ENCODE measurements around the gene MCF2L2. TPM values are rescaled to one million over a fixed set of nuclear protein-coding genes. Genes with fewer than 3 reads are reported as not detected.

The MCF2L2 gene
- total RNA-seq, 2 donors from 2014 or later: 1.5 to 2.5 TPM

DNA sequence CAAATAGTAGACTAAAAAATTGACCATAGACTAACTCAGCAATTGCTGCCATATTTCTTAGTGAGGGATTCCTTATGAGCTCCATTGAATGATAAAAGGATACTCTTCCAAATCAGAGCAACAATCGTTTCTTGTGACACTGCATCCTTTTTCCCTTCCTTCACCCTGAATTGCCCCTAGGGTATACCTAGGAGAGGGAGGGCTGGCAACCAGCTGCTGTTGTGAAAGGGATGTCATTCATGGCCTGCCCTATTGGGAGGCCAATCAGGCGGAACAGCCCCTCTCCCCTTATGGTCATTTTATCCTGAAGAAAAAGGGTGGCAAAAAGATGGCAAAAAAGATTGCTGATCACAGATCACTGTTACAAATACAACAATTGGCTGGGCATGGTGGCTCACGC lies 149.0 kb downstream of the MCF2L2 start:
- Mint-ChIP-seq H3K36me3 (no peaks in the 10 kb centered on the region), H3K27ac (no peak overlapping the region), H3K9me3 (no peaks in the 10 kb centered on the region)
- DNase-seq (ENCODE audit: low spot score in 2 of 2): no peak
- no peak for ATAC-seq

DNA sequence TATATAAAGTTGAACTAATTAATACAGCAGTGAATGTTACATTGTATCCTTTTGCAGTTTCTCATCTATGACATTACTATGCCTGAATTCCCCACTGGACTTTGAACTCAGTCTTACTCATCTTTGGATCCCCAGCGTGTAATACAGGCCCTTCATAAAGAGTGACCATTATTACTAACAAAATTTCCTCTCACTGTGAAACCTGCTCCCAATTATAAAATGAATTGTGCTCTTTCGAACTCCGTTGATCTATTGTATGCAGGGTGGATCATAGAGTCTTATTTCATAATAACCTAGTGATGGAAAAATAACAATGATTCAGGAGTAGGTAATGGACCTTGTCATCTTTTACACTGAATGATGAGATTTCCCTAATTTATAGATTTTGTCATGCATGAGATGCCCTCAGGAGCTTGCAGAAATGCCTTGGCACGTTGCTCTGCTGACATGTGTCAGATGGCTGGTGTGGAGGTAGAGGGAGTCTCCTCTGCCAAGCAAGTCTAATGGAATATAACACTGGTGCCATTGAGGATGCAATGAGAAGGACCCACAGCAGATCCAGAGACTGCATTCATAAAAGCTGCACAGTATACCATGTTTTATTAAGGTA lies 149.8 kb downstream of the MCF2L2 start:
- H3K36me3 Mint-ChIP-seq: peaks cover 0 to under 1% of the 10 kb centered on the region in 2 donors
- no peaks in the 10 kb centered on the region for H3K9me3 Mint-ChIP-seq
- no peak for DNase-seq (ENCODE audit: low spot score in 2 of 2)
- ATAC-seq: peak; percentile 11 to 59
- H3K27ac Mint-ChIP-seq: no peak overlapping the region

DNA sequence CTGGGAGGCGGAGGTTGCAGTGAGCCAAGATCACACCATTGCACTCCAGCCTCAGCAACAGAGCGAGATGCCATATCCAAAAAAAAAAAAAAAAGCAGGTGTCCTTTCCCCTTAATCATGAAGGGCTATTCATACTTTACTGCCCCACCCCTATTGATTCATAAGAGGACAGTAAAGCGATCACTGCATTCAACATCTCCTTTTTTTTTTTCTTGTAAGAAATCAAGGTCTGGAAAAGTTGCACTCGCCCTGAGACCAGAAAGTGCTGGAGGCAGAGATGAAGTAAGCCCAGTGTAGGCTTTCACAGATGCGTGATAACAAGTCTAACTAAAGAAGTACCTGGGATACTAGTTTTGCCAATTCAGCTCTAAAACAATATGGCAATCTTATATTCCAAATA lies 151.2 kb downstream of the MCF2L2 start:
- DNase-seq (ENCODE audit: low spot score in 2 of 2) (no peak), ATAC-seq (no peak)
- Mint-ChIP-seq H3K27ac (no peak overlapping the region), H3K9me3 (no peaks in the 10 kb centered on the region), H3K36me3 (peaks cover 0 to 10% of the 10 kb centered on the region in 2 donors)

DNA sequence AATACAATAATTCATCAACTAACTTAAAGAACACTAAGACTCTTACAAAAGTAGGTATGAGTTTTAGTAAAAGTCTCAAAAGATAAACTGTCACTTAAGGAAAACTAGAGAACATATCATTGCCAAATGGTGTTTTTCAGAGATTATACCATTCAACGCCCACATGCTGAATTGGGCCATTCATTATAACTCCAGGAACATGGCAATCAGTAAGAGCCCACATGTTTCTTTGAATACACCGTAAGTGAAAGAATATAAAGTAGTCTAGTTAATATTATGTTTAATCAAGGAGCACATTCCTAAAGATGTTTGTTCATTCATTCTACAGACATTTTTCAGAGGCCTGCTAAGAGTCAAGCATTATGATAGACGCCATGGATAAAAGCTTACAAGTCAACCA lies 152.5 kb downstream of the MCF2L2 start:
- peaks cover 0 to 10% of the 10 kb centered on the region in 2 donors for H3K36me3 Mint-ChIP-seq
- no peak for ATAC-seq
- H3K27ac Mint-ChIP-seq: no peak overlapping the region
- H3K9me3 Mint-ChIP-seq: no peaks in the 10 kb centered on the region
- no peak for DNase-seq (ENCODE audit: low spot score in 2 of 2)

DNA sequence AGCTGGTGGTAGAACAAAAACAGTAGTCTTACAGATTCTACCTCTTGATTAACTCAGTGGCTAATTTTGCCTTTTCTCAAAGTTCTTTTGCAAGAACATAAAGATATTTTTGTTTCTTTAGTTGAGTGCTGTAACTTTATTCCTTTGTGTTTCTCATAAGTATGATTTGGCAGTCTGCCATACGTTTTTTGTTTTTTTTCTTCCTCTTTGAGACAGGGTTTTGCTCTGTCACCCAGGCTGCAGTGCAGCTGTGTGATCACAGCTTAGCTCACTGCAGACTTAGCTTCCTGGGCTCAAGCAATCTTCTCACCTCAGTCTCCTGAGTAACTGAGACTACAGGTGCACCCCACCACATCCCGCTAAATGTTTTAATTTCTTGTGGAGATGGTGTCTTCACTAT lies 153.0 kb downstream of the MCF2L2 start:
- no peak overlapping the region for H3K27ac Mint-ChIP-seq
- DNase-seq (ENCODE audit: low spot score in 2 of 2) (no peak), ATAC-seq (peak; percentile 30 to 60)
- no peaks in the 10 kb centered on the region for H3K9me3 Mint-ChIP-seq
- H3K36me3 Mint-ChIP-seq: peaks cover 0 to 10% of the 10 kb centered on the region in 2 donors

DNA sequence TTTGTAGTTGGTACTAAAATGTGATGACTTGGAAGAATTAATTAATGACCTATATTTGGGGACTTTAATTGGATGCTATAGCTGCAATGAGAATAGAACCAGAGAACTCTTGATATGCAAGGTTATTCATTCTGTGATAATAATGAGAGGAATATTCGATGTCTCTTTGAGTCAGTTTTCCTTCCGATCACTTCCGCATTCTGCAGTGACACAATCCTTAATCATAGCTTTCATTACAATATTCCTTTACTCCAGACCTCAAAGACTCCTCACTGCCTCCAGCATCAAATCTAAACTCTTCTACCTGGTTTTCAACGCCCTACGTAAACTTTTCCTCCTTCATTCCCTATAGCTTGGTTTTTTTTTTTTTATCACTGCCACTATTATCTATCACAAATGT lies 153.8 kb downstream of the MCF2L2 start:
- H3K27ac Mint-ChIP-seq: no peak overlapping the region
- H3K9me3 Mint-ChIP-seq: no peaks in the 10 kb centered on the region
- DNase-seq (ENCODE audit: low spot score in 2 of 2) (no peak), ATAC-seq (peak in 1 of 2 donors; percentile 69)
- H3K36me3 Mint-ChIP-seq: peaks cover 6 to 18% of the 10 kb centered on the region in 2 donors

DNA sequence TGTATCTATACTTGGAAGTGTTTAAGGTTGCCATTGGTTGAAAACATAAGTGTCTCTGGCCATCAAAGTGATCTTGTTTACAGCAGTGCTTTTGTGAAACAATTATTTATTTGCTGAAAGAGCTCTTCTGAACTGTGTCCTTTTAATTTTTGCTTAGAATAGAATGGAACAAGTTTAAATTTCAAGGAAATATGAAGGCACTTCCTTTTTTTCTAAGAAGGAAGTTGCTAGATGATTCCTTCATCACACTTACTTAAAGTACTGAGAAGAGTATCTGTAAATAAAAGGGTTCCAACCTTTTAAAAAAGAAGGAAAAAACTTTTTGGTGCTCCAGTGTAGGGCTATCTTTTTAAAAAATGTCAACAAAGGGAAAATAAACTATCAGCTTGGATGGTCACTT lies 155.6 kb downstream of the MCF2L2 start:
- no peak for DNase-seq (ENCODE audit: low spot score in 2 of 2)
- Mint-ChIP-seq H3K9me3 (no peaks in the 10 kb centered on the region), H3K36me3 (peaks cover 14 to 22% of the 10 kb centered on the region in 2 donors), H3K27ac (no peak overlapping the region)
- ATAC-seq: no peak

DNA sequence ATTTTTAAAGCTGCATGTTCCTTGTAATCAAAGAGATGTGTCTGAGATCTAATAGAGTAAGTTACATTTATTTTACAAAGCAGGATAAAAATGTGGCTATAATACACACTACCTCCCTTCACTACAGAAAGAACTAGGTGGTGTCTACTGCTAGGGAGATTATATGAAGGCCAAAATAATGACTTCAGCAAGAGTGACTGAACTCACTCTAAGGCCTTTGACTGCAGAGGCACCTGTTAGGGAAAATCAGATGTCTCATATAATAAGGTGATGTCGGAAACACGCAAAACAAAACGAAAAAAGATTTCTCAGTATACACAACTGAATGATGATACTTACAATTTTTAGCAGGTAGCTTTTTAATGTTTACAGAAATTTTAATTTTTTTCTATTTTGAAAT lies 156.3 kb downstream of the MCF2L2 start:
- ATAC-seq (no peak), DNase-seq (ENCODE audit: low spot score in 2 of 2) (no peak)
- H3K9me3 Mint-ChIP-seq: no peaks in the 10 kb centered on the region
- no peak overlapping the region for H3K27ac Mint-ChIP-seq
- H3K36me3 Mint-ChIP-seq: peaks cover 17 to 25% of the 10 kb centered on the region in 2 donors

DNA sequence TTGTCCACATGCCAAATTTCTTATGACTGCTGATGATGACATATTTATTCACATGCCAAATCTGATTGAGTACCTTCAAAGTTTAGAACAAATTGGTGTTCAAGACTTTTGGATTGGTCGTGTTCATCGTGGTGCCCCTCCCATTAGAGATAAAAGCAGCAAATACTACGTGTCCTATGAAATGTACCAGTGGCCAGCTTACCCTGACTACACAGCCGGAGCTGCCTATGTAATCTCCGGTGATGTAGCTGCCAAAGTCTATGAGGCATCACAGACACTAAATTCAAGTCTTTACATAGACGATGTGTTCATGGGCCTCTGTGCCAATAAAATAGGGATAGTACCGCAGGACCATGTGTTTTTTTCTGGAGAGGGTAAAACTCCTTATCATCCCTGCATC lies 158.1 kb downstream of the MCF2L2 start:
- H3K36me3 Mint-ChIP-seq: peaks cover 17 to 30% of the 10 kb centered on the region in 2 donors
- no peak for ATAC-seq
- no peaks in the 10 kb centered on the region for H3K9me3 Mint-ChIP-seq
- DNase-seq (ENCODE audit: low spot score in 2 of 2): no peak
- no peak overlapping the region for H3K27ac Mint-ChIP-seq

DNA sequence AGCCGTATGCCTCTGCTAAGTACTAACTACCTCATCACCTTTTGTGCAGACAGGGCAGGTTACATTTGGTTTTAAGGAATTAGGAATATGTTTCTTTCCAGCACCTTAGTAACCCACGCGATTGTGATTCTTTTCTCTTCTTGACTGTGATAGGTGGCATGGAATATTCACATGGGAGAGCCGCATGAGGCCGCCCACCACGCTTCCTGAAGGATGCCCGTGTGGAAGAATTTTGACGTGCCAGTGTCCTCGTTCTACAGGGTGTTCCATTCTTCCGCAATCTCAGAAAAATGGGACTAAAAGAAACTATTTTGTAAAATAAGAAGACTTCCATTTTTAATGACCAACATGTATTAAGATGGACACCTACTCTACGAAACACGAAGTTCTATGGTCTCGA lies 159.1 kb downstream of the MCF2L2 start:
- H3K36me3 Mint-ChIP-seq: peaks cover 17 to 30% of the 10 kb centered on the region in 2 donors
- DNase-seq (ENCODE audit: low spot score in 2 of 2) (no peak), ATAC-seq (no peak)
- no peaks in the 10 kb centered on the region for H3K9me3 Mint-ChIP-seq
- no peak overlapping the region for H3K27ac Mint-ChIP-seq

DNA sequence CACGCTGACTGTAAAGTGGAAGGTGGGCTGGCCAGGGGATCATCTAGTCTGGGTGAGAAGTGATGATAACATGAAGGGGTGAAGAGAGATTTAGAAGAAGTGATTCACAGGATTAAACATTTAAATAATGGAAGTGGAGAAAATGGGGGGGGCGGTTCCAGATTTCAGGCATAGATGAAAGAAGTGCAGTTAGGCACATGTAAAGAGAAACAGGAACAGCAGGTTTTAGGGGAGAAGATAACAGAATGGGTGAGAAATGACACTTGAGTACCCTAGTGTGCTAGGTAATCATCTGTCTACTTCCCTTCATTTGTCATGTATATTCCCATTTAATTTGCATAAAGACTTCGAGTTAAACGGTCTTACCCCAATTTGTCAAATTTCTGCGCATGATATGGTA lies 160.1 kb downstream of the MCF2L2 start:
- no peak for DNase-seq (ENCODE audit: low spot score in 2 of 2)
- H3K36me3 Mint-ChIP-seq: peaks cover 17 to 28% of the 10 kb centered on the region in 2 donors
- H3K9me3 Mint-ChIP-seq: no peaks in the 10 kb centered on the region
- no peak overlapping the region for H3K27ac Mint-ChIP-seq
- peak in 1 of 2 donors; percentile 21 for ATAC-seq

DNA sequence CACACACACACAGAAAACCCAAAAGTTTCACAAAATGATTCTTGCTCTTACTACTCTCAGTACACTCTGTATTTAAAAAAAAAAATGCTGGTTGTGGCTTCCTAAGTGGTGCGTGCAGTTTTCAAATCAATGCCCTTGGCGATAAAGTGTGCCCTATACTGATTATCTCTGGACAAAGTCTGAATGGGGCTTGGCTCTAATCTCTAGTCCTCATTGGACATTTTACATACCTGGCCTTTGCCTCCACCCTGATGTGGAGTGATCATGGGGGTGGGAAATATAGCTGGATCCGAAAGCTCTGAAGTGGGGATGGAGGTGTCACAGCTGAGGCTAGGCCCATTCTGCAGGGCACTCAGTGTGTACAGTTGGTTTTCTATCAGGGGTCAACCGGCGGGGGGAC lies 161.3 kb downstream of the MCF2L2 start:
- Mint-ChIP-seq H3K9me3 (no peaks in the 10 kb centered on the region), H3K36me3 (peaks cover 17 to 20% of the 10 kb centered on the region in 2 donors)
- peak; percentile 12 to 16 for ATAC-seq

DNA sequence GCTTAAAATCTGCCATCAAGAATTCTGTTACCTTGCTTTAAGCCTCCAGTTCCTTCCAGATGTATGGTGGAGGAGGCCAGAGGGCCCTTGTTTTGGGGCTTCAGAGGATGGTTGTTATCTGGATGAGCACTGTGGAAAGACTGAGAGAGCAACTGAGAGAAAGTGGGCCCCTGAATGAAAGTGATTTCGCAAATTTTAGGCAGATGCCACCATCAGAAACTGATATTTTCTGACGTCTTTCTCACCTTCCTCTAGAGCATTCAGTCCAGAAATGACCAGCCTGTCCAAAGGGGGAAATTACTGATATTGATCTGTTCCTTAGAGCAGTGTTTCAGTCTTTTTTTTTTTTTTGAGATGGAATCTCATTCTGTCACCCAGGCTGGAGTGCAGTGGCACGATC lies 162.0 kb downstream of the MCF2L2 start:
- DNase-seq (ENCODE audit: low spot score in 2 of 2) (peak in 1 of 2 donors; percentile 29), ATAC-seq (peak; percentile 72 to 80)
- peaks cover 17 to 20% of the 10 kb centered on the region in 2 donors for H3K36me3 Mint-ChIP-seq
- H3K9me3 Mint-ChIP-seq: no peaks in the 10 kb centered on the region
- no peak overlapping the region for H3K27ac Mint-ChIP-seq

More for the DNA sequence above, 161.3 kb downstream of the MCF2L2 start:
- no peak for DNase-seq (ENCODE audit: low spot score in 2 of 2)
- no peak overlapping the region for H3K27ac Mint-ChIP-seq

DNA sequence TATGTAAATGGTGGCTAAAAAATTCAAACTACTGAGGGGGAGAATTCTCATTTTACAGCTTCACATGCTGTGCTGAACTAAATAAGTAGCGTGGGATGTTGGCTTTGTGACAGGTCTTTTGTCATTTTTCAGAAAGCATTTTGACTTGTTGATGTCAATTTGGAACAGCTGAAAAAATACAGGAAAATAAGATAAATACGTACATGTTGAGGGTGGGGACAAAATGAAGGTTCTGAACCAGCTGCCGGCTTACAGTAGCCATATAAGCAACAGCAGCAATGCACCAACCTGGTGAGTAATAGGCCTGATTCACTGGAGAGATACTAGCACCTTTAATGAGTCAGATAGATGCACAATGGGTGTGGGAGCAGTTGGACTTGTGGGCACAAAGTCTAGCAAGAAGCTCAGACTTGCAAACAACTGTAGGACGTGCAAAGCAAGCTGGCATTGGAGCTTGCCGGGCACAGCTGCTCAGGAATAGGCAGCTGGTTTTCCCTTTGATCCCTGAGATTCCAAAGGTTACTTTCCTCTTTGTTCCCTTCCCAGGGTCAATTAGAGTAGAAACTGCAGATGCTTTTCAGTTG lies 162.5 kb downstream of the MCF2L2 start:
- H3K27ac Mint-ChIP-seq: no peak overlapping the region
- peak; percentile 58 to 64 for DNase-seq (ENCODE audit: low spot score in 2 of 2)
- peaks cover 17 to 20% of the 10 kb centered on the region in 2 donors for H3K36me3 Mint-ChIP-seq
- peak; percentile 90 to 94 for ATAC-seq
- H3K9me3 Mint-ChIP-seq: no peaks in the 10 kb centered on the region

DNA sequence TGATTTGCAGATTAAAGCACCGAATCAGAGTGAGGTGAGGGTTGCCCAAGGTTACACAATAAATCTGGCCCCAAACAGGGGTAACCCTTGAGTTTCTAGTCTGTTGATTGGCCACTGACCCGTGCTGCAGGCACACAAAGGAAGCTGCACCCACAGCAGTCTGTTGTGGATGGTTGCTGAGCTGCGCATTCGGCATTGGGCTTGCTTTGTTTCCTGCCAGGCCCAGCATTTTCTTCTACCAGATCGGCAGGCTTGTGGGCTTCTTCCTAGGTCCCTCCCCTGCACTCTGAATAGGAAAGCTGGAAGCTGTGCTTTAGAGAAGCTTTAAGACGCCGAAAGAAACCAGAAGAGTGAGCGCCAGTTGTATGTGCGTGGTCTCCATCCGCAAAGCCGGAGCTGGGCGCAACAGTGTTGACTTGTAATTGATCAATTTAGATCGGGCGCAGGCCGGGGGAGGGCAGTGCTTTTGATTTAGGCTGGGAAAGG lies 163.2 kb downstream of the MCF2L2 start:
- Mint-ChIP-seq H3K9me3 (no peaks in the 10 kb centered on the region), H3K36me3 (peaks cover 17 to 18% of the 10 kb centered on the region in 2 donors), H3K27ac (no peak overlapping the region)
- ATAC-seq (no peak), DNase-seq (ENCODE audit: low spot score in 2 of 2) (no peak)

DNA sequence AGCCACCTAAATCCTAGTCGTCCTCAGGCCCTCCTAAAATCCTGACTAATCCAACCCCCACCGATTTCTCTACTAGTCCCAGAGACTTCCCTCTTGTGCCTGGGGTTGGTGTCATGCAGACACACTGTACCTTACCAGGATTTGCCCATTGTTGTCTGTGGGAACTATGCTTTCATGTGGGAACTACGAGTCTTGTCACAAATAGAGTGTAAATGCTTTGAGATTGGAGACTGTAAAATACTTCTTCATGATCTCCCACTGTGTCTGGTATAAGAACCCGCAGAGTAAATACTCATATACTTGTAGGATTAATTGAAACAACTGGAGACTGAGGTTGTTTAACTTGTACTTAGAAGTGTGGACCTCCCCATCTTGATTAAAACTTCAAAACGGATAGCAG lies 164.2 kb downstream of the MCF2L2 start:
- H3K9me3 Mint-ChIP-seq: no peaks in the 10 kb centered on the region
- H3K27ac Mint-ChIP-seq: no peak overlapping the region
- ATAC-seq (no peak), DNase-seq (ENCODE audit: low spot score in 2 of 2) (no peak)
- peaks cover 9 to 17% of the 10 kb centered on the region in 2 donors for H3K36me3 Mint-ChIP-seq

DNA sequence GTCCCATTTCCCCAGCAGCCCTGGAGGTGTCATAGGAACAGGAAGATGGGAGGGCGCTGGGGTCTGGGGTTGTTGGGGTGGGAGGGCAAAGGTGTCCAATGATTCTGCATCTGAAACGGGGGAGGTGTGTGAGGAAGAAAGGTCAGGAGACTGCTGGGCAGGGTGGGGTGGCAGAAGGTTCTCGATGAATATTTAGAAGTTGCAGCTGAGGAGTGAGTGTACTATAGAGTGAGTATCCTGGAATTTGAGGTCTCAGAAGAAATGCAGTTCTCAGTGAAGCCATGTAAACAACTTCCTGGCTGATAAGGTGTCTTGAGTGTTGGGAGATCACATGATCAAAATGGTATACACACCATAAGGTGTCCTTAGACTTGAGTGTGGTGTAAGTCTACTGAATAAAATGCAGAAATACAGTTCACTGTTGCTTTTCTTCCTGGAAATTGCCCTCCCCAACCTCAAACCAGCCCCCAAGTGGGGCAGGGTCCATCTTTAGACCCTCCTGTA lies 165.5 kb downstream of the MCF2L2 start:
- Mint-ChIP-seq H3K36me3 (peaks cover 8 to 13% of the 10 kb centered on the region in 2 donors), H3K27ac (no peak overlapping the region), H3K9me3 (no peaks in the 10 kb centered on the region)
- no peak for DNase-seq (ENCODE audit: low spot score in 2 of 2)
- no peak for ATAC-seq

Measured in activated naive CD4-positive, alpha-beta T cell treated with anti-CD3 and anti-CD28 coated beads, Interleukin-2, amount 50 U/mL, for 72 hours (primary cell).